T-helper 22 cell (primary cell): Measurements from ENCODE around the gene UBR2.
"Not testable (repeated sequence)": the region's sequence is repeated elsewhere in the genome, so short reads cannot be mapped to it uniquely, and the experiment has no call there.

Experiments used
- DNase-seq: peaks from one replicate; pipeline ENCODE4 v3.0.0-alpha.2; 2020; ENCODE audit warnings: low read depth

Gene UBR2

GRCh38 chr6:42618686-42619085 is 54.9 kb downstream of the UBR2 start:
- DNase-seq: no peak

- DNase-seq: no peak
Measured at GRCh38 chr6:42619963-42620362, 56.1 kb downstream of the UBR2 start.

- no peak for DNase-seq
Measured at GRCh38 chr6:42624601-42625000, 60.8 kb downstream of the UBR2 start.

GRCh38 chr6:42627044-42627443 is 63.2 kb downstream of the UBR2 start:
- no peak for DNase-seq

- DNase-seq: no peak
Measured at GRCh38 chr6:42627674-42628073, 63.8 kb downstream of the UBR2 start.

GRCh38 chr6:42628604-42629003 is 64.8 kb downstream of the UBR2 start:
- DNase-seq: no peak

GRCh38 chr6:42629845-42630244 is 66.0 kb downstream of the UBR2 start:
- no peak for DNase-seq

- no peak for DNase-seq
Measured at GRCh38 chr6:42637681-42638080, 73.9 kb downstream of the UBR2 start.

GRCh38 chr6:42642794-42643193 is 79.0 kb downstream of the UBR2 start:
- no peak for DNase-seq

GRCh38 chr6:42644211-42644610 is 80.4 kb downstream of the UBR2 start:
- no peak for DNase-seq

- DNase-seq: no peak
Measured at GRCh38 chr6:42652024-42652746, 88.4 kb downstream of the UBR2 start.

GRCh38 chr6:42653851-42654250 is 90.0 kb downstream of the UBR2 start:
- no peak for DNase-seq

GRCh38 chr6:42659806-42660205 is 96.0 kb downstream of the UBR2 start:
- no peak for DNase-seq

GRCh38 chr6:42661540-42662153 is 97.8 kb downstream of the UBR2 start:
- peak; percentile 54 for DNase-seq

- no peak for DNase-seq
Measured at GRCh38 chr6:42664718-42665117, 100.9 kb downstream of the UBR2 start.

- DNase-seq: not testable (repeated sequence)
Measured at GRCh38 chr6:42674368-42674767, 110.5 kb downstream of the UBR2 start.

GRCh38 chr6:42674780-42675179 is 111.0 kb downstream of the UBR2 start:
- no peak for DNase-seq

- DNase-seq: no peak
Measured at GRCh38 chr6:42679358-42679757, 115.5 kb downstream of the UBR2 start.

GRCh38 chr6:42688281-42688680 is 124.5 kb downstream of the UBR2 start:
- no peak for DNase-seq

GRCh38 chr6:42689371-42689770 is 125.5 kb downstream of the UBR2 start:
- no peak for DNase-seq

GRCh38 chr6:42690151-42690702 is 126.4 kb downstream of the UBR2 start:
- no peak for DNase-seq

GRCh38 chr6:42690872-42691271 is 127.0 kb downstream of the UBR2 start:
- DNase-seq: no peak

- DNase-seq: no peak
Measured at GRCh38 chr6:42692137-42692911, 128.5 kb downstream of the UBR2 start.
